ENCODE measurements around the gene SFXN3. TPM values are rescaled to one million over a fixed set of nuclear protein-coding genes. Genes with fewer than 3 reads are reported as not detected.

Gene SFXN3
- total RNA-seq, 4 donors from 2014 or later: 26.9 to 131 (median 101) TPM

DNA sequence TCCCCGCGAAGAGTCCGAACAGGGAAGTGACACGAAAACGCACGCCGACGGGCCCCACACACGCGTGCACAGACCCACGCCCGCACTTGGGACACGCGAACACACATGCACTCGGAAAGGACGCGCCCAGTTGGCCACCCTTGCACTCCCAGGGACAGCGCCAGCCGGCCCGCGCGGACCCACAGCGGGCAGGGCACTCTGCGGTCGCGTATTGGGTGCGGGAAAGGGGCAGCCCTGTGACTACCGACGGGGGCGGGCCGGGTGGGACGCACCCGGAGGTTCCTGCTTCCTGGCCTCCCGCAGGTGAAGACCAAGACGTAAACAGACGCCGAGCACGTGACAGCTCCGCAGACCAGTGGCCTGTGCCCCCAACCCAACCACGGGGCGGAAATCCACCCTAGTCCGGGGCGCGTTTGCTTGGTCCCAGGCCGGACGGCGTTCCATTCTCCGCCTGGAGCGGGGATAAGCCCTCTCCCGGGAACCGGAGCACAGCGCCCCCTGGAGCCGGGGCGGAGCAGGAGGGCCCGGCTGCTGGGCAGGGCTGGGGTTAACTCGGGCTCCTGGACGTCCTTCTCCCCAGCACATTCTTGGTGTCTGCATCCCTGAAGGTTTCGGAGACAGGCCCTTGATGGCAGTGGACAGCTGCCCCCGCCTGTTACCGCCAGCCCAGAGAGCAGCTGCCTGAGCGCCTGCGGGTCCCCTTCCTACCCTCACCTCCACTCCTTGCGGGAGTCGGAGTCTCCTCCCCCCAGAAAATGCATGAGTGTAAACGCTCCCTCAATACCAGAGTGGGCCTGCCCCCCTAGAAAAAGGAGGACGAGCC lies 33.5 kb upstream of the SFXN3 start:
- TF ChIP-seq CTCF (IDR thresholded peaks at IDR 0.05; ENCODE audit: low read depth): no peak

DNA sequence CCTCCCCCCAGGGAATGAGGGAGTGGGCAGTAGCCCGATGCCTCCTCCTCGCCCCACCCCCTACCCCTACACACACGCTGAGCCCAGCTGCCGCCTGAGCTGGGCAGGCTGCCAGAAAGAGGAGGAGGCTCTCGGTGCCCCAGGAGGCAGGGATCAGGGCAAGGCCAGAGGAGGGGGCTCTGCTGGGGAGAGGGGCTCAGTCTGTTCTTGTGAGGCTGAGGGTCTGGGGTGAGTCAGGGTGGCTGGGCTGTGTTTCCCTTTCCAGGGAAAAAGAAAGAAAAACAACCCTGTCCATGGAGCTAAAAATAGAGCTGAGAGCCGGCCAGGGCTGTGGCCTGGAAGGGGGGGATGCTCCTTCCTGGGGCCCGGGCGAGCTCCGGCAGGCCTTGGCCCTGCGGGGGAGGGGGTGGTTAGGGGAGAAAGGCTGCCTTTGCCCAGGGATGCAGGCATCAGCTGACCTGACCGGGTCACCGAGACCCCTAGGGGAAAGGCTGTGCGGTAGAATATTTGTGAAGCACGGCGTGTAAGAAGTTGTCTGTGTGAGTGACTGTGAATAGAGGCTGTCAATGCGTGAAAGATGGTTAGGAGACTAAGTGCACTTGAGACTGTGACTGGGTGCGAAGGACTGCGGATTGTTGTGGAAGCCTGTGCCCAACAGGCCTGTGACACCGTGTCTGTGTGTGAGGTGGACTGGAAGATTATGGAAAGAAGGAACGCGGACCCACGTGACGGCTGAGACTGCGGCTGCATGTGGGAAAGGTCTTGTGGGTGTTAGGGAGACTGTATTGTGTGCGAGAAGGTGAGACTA lies 32.6 kb upstream of the SFXN3 start:
- no peak for TF ChIP-seq CTCF (IDR thresholded peaks at IDR 0.05; ENCODE audit: low read depth)

DNA sequence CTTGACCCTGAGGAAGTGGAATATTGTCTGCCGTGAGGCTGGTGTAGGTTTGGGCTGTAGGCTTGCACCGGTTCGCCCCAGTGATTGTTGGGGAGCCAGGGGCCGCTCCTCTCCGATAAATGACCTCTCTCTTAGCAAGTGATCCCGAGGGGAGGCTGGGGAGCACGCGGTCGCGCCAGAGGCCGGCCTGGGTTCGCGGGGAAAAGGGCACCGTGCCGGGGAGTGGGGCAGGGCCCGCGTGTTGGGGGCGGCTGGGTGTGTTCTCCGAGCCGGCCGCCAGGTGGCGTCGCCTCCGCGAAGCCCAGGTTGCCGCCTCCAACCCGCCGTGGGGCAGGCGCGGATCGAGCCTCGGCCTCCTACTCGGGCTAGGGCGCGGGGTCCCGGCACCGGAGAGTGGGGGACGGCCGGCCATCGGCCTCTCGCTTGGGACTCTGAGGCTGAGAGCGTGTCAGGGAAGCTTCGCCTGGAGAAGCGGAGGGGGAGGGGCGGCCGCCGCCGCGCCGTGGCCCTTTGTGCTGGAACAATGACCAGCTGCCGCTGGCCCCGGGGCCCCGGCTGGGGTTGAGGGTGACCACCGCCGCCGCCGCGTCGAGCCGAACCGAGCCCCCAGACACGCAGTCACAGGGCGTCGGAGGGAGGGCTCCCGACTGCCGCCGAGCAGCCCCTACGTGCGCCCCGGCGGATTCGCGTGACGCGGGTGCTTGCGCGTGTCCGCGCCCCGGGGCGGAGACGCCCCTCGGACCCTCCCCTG lies 31.9 kb upstream of the SFXN3 start:
- TF ChIP-seq CTCF (IDR thresholded peaks at IDR 0.05; ENCODE audit: low read depth): no peak

- no peak for TF ChIP-seq CTCF (IDR thresholded peaks at IDR 0.05; ENCODE audit: low read depth)
These were observed 31.3 kb upstream of the SFXN3 start, which contains the start of gene LZTS2 for GRCh38 chr10:100999742-101000126. Gene LZTS2 (plus strand): TSS chr10:100999808. CDS start chr10:101002539, 2,731 bp downstream.

DNA sequence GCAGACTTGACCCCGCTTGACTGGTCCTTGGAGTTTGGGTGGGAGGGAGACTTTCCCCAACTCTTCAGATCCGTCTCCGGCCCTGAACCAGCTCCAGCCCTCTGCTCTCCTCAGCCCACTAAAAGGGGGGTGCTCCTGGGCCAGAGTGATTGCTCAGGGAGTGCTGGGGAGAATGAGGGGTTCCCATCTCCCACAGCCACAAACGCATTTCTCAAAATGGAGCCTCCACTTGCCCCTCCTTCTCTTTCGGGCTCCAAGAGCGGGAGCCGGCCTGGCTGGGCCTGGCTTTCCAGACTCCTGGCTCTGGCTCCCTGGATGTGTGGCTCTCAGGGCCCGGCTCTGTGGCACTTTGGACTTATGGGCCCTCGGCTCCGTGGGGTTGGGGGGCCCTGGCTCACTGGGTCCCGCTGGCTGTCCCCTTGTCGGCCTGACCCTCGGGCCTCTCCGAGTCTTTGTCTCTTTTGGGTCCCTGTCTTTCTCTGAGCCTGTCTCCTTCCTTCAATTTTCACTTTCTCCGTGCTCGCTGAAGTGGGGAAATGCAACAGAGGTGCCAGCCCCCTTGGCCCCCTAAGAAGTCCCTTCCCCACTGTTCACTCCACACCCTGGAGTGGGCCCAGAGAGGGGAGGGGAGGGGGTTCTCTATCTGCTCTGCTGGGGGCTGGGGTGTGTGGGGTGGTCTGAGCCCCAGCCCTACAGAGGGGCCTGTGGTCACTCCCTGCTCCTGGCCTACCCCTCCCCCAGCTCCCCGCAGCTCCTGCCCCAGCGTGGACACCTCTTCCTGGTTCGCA lies 30.7 kb upstream of the SFXN3 start:
- TF ChIP-seq CTCF (IDR thresholded peaks at IDR 0.05; ENCODE audit: low read depth): no peak

DNA sequence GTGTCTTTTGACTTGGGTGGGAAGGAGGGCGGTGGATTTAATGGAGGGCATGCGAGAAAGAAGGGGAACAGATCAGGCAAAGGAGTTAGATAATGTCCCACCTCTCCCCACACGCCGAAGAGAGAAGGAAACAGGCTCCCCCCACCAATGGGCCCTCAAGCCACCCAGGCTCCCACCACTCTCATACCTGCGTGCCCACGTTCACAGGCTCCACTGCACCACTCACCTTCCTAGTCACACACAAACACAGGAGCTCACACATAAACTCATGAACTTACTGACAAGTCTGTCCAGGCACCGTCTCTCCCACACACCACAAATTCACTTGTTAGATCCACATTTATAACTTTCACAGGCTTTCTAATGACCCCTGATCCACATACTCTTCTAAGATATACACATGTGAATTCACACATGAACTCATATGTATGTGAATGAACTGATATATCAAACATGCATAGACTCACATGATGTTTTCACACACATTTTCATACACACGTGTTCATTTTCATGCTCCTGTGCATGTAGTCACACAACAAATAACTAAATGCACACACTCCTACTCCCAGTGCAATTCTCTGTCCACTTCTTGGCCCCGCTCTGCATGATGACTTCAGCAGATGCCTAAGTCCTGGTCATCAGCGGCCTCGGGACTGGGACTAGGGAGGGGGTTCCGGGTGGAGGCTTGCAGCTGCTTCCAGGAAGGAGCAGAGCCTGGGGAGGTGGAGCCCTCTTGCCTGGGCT lies 29.9 kb upstream of the SFXN3 start:
- no peak for TF ChIP-seq CTCF (IDR thresholded peaks at IDR 0.05; ENCODE audit: low read depth)

Data from subcutaneous adipose tissue (tissue), 4 donors.